Fibroblast of pulmonary artery (primary cell): ENCODE data around the gene ENTPD3.
A peak's percentile ranks its signal among the peaks of the same experiment; 100 is the strongest.
"Not testable (repeated sequence)": the region's sequence is repeated elsewhere in the genome, so short reads cannot be mapped to it uniquely, and the experiment has no call there.

Source experiments
- DNase-seq: peaks from one replicate; pipeline ENCODE4 v3.0.0-alpha.2; 2010; ENCODE audit warnings: low read depth
- H3K4me3 ChIP-seq: replicated peaks from 2 replicates; pipeline ENCODE4 v1.5.1; 2011; ENCODE audit warnings: low read depth, mild to moderate bottlenecking, control low read depth, low read length, moderate library complexity
- TF ChIP-seq, protein P1 (sequence below): IDR thresholded peaks from 2 replicates; pipeline ENCODE4 v1.5.1; 2011; ENCODE audit warnings: mild to moderate bottlenecking, control low read depth, low read length, inconsistent platforms; ENCODE audit errors: missing control alignments

ENTPD3 gene

DNA sequence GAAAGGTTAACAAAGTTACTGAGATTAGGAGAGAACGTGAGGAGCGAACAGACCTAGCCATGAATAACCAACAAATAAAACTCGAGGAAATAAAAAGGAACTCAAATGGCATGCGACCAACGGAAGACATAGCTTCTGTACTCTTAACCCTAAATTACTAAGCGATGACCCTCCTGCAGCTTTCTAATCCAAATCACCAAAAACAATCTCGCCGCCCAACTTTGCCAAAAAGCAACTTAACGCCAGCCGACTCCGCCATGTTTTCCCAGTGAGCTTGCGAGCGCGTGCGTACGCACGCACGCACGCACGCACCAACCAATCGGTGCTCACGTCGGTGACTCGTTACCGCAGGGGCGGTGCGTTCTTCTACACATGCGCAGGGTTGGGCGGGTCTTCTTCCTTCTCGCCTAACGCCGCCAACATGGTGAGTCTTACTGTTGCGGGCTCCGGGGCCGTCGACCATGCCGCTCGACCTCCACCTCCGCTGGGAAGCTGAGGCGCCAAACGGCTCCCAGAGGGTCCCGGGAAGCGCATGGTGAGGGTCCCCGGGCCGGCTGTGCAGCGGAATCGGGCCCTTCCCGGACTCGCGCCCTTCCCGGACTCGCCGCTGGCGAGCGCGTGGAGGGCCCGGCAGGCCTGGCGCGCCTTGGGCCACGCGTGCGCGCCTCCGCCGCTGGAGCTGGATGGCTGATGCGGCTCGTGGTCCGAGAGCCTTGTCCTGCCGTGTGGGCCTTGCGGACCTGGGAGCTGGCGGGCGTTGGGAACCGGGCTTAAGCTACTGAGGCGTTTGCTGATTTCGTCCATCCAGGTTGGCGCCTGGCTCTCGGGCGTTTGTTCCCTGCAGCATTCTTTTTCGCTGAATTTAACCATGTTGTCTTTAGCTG lies 70.2 kb downstream of the ENTPD3 start, which contains the start of gene RPL14:
RPL14 (plus strand) TSS at position 400 of the 884 bp plus-strand sequence; CDS start at position 533, 133 bp downstream.
- TF ChIP-seq, protein P1, sequence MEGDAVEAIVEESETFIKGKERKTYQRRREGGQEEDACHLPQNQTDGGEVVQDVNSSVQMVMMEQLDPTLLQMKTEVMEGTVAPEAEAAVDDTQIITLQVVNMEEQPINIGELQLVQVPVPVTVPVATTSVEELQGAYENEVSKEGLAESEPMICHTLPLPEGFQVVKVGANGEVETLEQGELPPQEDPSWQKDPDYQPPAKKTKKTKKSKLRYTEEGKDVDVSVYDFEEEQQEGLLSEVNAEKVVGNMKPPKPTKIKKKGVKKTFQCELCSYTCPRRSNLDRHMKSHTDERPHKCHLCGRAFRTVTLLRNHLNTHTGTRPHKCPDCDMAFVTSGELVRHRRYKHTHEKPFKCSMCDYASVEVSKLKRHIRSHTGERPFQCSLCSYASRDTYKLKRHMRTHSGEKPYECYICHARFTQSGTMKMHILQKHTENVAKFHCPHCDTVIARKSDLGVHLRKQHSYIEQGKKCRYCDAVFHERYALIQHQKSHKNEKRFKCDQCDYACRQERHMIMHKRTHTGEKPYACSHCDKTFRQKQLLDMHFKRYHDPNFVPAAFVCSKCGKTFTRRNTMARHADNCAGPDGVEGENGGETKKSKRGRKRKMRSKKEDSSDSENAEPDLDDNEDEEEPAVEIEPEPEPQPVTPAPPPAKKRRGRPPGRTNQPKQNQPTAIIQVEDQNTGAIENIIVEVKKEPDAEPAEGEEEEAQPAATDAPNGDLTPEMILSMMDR: no peak
- peak within 1 kb of the TSS; percentile 81 for H3K4me3 ChIP-seq
- peak; percentile 97 for DNase-seq

DNA sequence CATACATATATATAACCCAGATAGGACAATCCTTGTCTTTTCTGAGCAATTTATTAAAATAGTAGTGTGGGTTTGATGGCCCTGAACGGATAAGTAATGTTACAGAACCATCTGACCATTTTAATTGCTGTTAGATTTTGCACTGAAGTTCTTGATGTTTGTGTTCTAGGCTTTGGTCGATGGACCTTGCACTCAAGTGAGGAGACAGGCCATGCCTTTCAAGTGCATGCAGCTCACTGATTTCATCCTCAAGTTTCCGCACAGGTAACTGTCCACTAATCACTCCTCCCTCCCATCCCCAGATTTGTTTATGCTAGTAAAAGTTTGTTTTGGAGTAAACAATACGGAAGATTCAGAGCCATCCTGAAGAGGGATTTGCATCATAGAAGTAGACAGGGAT lies 71.5 kb downstream of the ENTPD3 start:
- H3K4me3 ChIP-seq: peak overlapping the region; percentile 81
- TF ChIP-seq, protein P1: no peak
- DNase-seq: no peak

DNA sequence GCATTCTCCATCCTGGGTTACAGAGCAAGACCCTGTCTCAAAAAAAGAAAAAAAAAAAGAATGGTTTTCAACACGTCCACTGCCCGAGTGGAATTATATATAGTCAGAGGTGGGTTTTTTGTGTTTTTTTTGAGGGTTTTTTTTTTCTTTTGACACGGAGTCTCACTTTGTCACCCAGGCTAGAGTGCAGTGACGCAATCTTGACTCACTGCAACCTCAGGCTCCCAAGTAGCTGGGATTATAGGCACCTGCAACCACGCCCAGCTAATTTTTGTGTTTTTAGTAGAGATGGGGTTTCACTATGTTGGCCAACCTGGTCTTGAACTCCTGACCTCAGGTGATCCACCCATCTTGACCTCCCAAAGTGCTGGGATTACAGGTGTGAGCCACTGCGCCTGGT lies 73.5 kb downstream of the ENTPD3 start:
- not testable (repeated sequence) for DNase-seq, H3K4me3 ChIP-seq

DNA sequence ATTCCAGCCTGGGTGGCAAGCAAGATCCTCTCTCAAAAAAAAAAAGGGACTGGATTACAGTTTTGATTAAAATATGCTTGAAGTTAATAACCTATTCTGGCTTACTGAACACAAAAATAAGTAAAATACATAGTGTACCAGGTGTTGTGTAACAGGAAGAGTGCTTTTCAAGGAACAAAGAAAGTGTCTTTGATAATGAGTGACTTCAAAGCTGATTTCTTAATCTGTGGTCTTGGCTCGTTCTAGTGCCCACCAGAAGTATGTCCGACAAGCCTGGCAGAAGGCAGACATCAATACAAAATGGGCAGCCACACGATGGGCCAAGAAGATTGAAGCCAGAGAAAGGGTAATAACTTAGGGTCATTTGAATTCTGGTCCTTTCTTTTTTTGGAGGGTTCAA lies 74.2 kb downstream of the ENTPD3 start:
- no peak for DNase-seq
- TF ChIP-seq, protein P1: no peak
- no peak overlapping the region for H3K4me3 ChIP-seq

GRCh38 chr3:40462838-40463237 lies 75.9 kb downstream of the ENTPD3 start:
- H3K4me3 ChIP-seq, DNase-seq: not testable (repeated sequence)

- H3K4me3 ChIP-seq: no peak overlapping the region
- no peak for DNase-seq
- TF ChIP-seq, protein P1: no peak
Observed at GRCh38 chr3:40463579-40463978, 76.6 kb downstream of the ENTPD3 start.

DNA sequence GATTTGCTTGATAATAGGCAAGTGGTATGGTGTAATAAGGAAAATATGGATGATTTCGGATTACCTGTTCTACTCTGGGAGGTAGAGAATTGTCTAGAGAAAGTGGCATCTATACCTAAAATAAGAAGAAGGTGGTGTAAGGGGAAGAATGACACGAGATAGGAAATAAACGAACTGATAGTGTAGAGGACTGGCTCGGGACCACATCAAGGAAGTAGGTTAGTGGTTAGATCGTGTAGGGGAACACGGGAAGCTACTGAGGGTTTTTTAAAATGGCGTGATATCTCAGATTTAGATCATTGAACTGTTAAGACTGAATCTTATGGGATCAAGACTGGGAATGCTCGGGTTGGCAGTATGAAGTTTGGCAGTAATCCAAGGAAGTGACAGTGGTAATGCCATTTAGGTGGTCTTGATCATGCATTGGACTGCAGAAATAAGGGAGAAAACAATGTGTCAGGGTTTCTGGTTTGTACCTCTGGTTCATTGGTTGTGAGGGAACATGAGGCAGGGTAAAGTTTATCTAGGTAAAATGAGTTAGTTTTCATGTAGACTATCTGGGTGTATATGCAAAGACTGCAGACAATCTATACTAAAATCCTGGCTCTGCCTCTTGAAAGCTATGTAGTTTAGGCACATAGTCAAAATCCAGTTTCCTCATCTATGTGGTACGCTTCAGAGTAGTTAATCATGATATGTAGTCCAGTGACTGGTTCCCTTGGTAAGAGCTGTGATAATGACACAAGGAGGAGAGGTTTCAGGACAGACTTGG lies 77.5 kb downstream of the ENTPD3 start:
- DNase-seq: no peak
- TF ChIP-seq, protein P1: no peak
- H3K4me3 ChIP-seq: no peak overlapping the region

- TF ChIP-seq, protein P1: no peak
- H3K4me3 ChIP-seq: no peak overlapping the region
- no peak for DNase-seq
Observed at GRCh38 chr3:40465111-40465407, 78.1 kb downstream of the ENTPD3 start.
